DMS53 (cell line): ENCODE measurements around the gene OR2AG1.

Source experiments
- DNase-seq: peaks from one replicate; lab custom pipeline; 2025; lab: John Stamatoyannopoulos, UW

Gene OR2AG1

DNA sequence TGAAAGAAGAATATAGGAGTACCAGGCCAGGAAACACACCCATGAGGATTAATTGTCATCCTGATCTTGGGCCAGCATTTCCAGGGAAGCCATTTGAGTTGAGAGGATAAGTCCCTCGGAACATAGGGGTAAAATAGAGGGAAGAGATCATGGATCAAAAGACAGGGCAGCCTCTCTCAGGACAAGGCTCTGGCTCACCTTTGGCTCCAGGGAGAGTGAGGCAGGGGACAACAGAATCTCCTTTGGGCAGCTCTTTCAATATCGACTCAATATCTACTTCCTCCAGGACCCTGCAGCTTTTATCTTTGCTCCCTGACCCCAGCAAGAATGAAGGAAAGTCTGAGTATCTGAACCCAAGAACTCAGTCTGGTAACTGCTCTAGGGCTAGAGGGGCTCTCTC, at the start of gene OR2AG1:
OR2AG1 (plus strand) TSS at position 301 of the 400 bp plus-strand sequence. CDS start 2,018 bp downstream, outside the sequence.
- DNase-seq, result no peak

DNA sequence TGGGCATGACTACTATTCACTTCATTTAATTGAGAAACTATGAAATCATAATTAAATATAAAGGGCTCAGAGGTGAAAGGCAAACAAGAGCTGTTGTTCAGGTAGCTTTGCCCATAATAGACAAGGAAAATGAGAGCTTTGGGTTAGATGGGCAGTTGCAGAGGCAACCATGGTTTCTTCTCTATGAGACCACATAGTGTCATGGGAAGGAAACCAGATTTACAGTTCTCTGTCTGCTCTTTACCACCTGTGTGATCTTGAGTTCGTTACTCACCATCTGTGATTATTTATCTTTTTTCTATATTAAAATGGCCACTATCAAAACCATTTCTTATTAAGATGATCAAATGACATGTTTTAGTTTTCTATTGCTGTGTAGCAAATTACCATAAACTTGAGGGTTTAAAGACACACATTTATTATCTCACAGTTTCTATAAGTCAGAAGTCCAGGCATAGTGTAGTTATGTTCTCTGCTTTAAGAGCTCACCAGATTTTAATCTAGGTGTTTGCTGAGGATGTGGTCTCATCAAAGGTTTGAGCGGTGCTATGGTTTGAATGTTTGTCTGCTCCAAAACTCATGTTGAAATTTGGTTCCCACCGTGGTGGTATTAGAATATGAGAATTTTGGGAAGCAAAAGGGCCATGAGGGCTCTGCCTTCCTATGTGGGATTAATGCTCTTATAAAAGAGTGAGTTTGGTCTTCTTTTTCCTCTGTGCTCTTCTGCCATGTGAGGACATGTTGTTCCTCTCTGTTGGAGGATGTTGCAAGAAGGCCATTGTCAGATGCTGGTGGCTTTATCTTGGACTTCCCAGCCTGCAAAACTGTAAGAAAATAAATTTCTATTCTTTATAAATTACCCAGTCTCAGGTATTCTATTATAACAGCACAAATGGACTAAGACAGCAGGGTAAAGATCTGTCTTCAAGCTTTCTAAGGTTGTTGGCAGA, 49.2 kb upstream of the OR2AG1 start:
- DNase-seq, result no peak

- DNase-seq, result no peak
Measured at GRCh38 chr11:6734616-6735015, 48.2 kb upstream of the OR2AG1 start.

- DNase-seq, result peak; percentile 7
Measured at GRCh38 chr11:6735306-6735705, 47.5 kb upstream of the OR2AG1 start.

GRCh38 chr11:6736495-6737121, 46.2 kb upstream of the OR2AG1 start:
- no peak for DNase-seq

GRCh38 chr11:6737872-6738466, 44.9 kb upstream of the OR2AG1 start:
- DNase-seq, result peak; percentile 80

DNA sequence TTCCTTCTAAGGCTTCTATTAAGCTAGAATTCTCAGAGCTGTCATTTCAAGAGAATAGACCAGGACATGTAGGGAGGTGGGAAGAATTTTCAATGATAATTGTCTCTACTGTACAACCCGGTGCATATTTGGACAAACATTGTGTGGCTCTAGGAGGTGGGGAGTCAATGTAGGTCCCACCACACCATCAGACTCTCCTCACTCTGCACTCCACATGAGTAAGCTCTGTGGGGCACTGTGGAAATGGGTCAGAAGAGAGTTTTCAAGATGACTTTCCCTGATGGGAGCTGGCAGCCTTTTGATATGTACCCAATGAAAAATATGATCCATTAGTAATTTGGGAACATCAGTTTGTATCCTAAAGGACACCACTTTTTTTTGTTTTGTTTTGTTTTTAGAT, 44.2 kb upstream of the OR2AG1 start:
- no peak for DNase-seq

GRCh38 chr11:6742260-6742659, 40.6 kb upstream of the OR2AG1 start:
- no peak for DNase-seq

GRCh38 chr11:6745018-6745417, 37.8 kb upstream of the OR2AG1 start:
- no peak for DNase-seq

GRCh38 chr11:6745465-6746015, 37.3 kb upstream of the OR2AG1 start:
- no peak for DNase-seq

- DNase-seq, result no peak
Measured at GRCh38 chr11:6746086-6746618, 36.7 kb upstream of the OR2AG1 start.

- DNase-seq, result no peak
Measured at GRCh38 chr11:6746626-6747025, 36.2 kb upstream of the OR2AG1 start.

GRCh38 chr11:6747097-6747668, 35.6 kb upstream of the OR2AG1 start:
- no peak for DNase-seq

DNA sequence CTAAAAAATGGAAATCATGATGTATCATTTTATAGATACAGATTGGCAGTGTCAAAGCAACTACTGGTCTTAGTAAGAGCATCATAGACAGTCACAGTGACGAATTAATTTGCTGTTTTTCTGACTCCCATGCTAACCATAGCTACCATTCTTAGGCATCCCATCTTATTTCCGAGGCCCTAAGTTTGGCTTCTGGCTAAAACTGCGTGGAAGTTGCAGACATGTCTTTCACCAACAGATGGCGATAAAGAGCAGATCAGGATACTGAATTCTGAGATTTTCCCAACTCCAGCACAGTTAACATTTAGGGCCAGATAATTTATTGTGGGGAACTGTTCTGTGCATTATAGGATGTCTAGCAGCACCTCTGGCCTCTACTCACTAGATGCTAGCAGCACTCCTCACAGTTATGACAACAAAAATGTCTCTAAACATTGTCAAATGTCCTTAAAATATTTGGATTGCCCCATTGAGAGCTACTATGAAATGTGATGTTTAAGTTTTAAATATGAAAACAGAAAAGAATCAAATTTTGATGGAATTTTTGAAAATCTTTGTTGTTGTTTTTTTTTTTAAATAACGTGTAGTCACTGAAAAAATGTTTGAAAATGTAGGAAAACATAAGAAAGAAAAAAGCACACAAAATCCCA, 27.4 kb upstream of the OR2AG1 start:
- DNase-seq, result peak; percentile 55

DNA sequence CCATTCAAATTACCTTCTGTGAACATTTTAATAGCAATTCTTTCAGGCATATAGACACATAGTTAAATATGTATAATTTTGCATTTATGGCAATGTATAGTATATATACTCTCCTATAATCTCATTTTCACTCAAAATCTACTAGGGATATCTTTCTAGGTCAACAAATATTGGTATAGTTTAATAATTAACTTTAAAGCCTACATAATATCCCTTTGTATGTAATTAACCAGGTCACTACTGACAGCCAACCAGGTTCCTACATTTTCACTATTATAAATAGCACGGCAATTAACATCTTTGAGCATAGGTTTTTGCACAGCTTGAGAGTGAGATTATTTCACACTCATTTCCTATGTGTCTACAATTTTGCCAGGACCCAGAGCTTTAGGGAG, 26.9 kb upstream of the OR2AG1 start:
- peak; percentile 36 for DNase-seq

DNA sequence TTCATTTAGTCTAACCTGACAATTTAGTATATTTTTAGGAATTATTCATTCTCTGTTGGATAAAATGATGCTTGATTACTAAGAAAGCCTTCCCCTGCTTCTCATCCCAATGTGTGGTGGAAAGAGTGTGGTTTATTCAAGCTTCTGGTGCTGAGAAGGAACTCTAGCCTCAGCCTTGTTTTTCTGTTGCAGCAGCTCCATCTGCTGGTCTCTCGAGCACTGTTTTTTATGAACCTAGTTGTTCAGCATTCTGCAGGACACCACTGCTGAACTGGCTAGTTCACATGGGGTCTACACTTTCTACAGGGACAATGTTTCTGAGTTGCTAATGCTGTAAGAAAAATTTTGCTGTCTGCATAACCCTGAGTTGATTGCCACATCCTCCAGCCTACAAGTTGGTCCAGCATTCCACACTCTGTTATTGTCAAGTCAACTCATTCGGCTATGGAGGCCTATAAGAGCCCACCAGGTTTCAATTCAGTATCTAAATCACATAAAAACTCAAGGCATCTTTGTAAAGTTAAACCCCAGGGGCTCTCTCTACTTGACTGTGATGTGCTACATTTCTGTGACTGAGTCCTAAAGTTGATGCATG, 25.4 kb upstream of the OR2AG1 start:
- peak; percentile 82 for DNase-seq

- DNase-seq, result no peak
Measured at GRCh38 chr11:6771926-6772893, 10.6 kb upstream of the OR2AG1 start, which contains the start of gene OR2AG2. OR2AG2 (minus strand) TSS chr11:6771976; CDS start chr11:6768957, 3,019 bp downstream.

DNA sequence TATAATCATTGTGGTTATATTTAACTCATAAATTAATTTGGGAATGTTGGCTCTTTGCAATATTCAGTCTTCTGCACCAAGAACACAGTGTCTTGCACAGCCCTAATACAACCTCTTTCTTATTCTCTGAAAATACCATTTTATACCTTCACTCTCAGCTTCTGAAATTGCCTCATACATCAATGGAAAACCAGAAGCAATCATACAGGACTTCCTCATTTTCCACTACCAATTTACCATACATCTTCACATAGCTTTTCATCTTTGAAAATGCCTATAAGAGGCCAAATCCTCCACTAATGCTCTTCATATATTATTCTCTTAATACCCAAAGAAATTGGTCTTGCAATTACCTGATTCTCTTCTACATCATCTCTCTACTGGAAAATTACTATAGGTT, 4.3 kb upstream of the OR2AG1 start:
- DNase-seq, result no peak

GRCh38 chr11:6780829-6781228, 2.0 kb upstream of the OR2AG1 start:
- DNase-seq, result no peak

DNA sequence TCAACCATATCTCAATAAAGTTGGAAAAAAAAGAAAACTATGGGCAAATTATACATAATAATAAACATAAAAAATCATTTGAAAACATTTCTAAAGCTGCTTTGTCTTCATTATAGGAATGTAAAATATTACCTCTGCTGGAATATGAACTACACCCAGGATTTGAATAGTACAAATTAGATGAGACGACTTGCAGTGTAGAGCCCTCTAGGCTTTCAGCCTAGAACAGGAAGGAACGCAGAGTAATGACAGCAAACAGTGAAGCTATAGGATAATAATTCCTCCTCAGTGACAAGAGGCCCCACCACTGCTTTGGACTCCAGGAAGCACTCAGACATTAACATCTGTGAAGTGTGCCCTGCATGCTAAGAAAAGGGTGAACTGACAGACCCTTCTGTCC, 7.7 kb downstream of the OR2AG1 start:
- DNase-seq, result no peak
